BLaER1 treated with 17β-estradiol and CSF1 and Interleukin-3, amounts not matched to agents 10 nM and 100 nM (cell line): Measurements from ENCODE around the gene ZNF532.

Experiments used
- H3K27ac ChIP-seq, 11 experiments: shearing (Covaris generic); formaldehyde crosslinking; 2 replicates each; pipeline ENCODE4 v1.8.1; 2022
- H3K27me3 ChIP-seq, 11 experiments: shearing (Covaris generic); formaldehyde crosslinking; 2 replicates each; pipeline ENCODE4 v1.8.1; 2022
- H3K36me3 ChIP-seq, 11 experiments: shearing (Covaris generic); formaldehyde crosslinking; 2 replicates each; pipeline ENCODE4 v1.8.1; 2022
- H3K4me1 ChIP-seq, 10 experiments: shearing (Covaris generic); formaldehyde crosslinking; 2 replicates each; pipeline ENCODE4 v1.8.1; 2022
- H3K4me2 ChIP-seq, 11 experiments: shearing (Covaris generic); formaldehyde crosslinking; 2 replicates each; pipeline ENCODE4 v1.8.1; 2022
- H3K4me3 ChIP-seq, 10 experiments: shearing (Covaris generic); formaldehyde crosslinking; 2 replicates each; pipeline ENCODE4 v1.8.1; 2022
- H3K9ac ChIP-seq, 11 experiments: shearing (Covaris generic); formaldehyde crosslinking; 2 replicates each; pipeline ENCODE4 v1.8.1; 2022
- H3K9me3 ChIP-seq, 11 experiments: shearing (Covaris generic); formaldehyde crosslinking; replicated peaks in 1 of 11; 2 replicates each; pipeline ENCODE4 v1.8.1; 2022
- H4K20me1 ChIP-seq, 11 experiments: shearing (Covaris generic); formaldehyde crosslinking; 2 replicates each; pipeline ENCODE4 v1.8.1; 2022
- Cebpa-rat ChIP-seq, 11 experiments: shearing (Covaris generic); IDR thresholded peaks; 2 replicates each; pipeline ENCODE4 v1.8.1; 2022

ZNF532 gene

DNA sequence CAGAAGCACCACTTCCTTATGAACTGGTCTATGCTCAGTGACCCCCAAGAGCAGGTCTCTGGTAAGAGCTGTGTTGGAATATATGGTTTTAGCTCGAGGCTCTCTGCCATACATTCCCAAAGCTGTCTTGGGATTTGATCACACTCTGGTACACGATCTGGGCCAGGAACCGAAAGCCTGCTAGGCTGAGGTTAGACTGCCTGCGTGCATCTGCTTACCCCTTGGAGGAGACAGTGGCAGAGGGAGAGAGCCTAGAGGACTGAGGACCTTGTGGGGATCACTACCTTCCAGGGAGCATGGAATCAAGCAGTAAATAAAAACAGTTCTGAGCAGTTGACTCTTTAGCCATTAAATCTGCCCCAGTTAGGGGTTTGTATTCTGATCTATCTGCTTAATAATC is 63.7 kb downstream of the ZNF532 start:
- H3K4me2 ChIP-seq: no peak overlapping the region
- H3K9ac ChIP-seq: no peak overlapping the region

GRCh38 chr18:58929206-58929605 is 64.5 kb downstream of the ZNF532 start:
- no peak overlapping the region for H3K4me2 ChIP-seq
- no peak overlapping the region for H3K4me3 ChIP-seq
- no peaks in the 10 kb centered on the region for H4K20me1 ChIP-seq
- H3K36me3 ChIP-seq: no peaks in the 10 kb centered on the region
- no peaks in the 10 kb centered on the region for H3K27me3 ChIP-seq
- no peak overlapping the region for H3K9ac ChIP-seq
- H3K9me3 ChIP-seq: peaks cover 0 to 10% (median 5%) of the 10 kb centered on the region in 11 experiments; a peak in 12 of 22 replicates
- no peak overlapping the region for H3K27ac ChIP-seq
- TF ChIP-seq Cebpa-rat (IDR thresholded peaks at IDR 0.05): no peak
- H3K4me1 ChIP-seq: no peaks in the 10 kb centered on the region

More for the DNA sequence above, 63.7 kb downstream of the ZNF532 start:
- no peaks in the 10 kb centered on the region for H4K20me1 ChIP-seq
- H3K27ac ChIP-seq: no peak overlapping the region
- peaks cover 0 to 12% (median 7%) of the 10 kb centered on the region in 11 experiments; a peak in 12 of 22 replicates for H3K9me3 ChIP-seq
- no peak for TF ChIP-seq Cebpa-rat (IDR thresholded peaks at IDR 0.05)
- no peaks in the 10 kb centered on the region for H3K27me3 ChIP-seq
- no peak overlapping the region for H3K4me3 ChIP-seq
- no peaks in the 10 kb centered on the region for H3K36me3 ChIP-seq
- no peaks in the 10 kb centered on the region for H3K4me1 ChIP-seq

DNA sequence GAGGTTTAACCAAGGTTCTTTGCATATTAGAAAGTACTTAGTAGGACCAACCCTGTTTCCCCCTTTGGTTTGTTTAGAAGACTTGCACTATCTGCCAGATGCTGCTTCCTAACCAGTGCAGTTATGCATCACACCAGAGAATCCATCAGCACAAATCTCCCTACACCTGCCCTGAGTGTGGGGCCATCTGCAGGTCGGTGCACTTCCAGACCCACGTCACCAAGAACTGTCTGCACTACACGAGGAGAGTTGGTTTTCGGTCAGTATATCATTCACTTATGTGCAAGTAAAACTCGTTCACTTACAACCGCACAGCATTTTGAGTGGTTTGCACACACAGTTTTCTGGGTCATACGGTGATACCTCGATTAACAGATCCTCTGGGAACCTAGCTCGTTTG is 69.7 kb downstream of the ZNF532 start:
- Histone ChIP-seq H3K4me2 (no peak overlapping the region), H3K9me3 (peaks cover 1 to 11% (median 7%) of the 10 kb centered on the region in 11 experiments; a peak in 19 of 22 replicates), H3K4me3 (no peak overlapping the region), H4K20me1 (no peaks in the 10 kb centered on the region), H3K9ac (no peak overlapping the region), H3K27me3 (no peaks in the 10 kb centered on the region), H3K4me1 (peaks cover 0 to 38% (median 29%) of the 10 kb centered on the region in 10 experiments; a peak in 16 of 20 replicates), H3K27ac (no peak overlapping the region), H3K36me3 (no peaks in the 10 kb centered on the region)
- TF ChIP-seq Cebpa-rat (IDR thresholded peaks at IDR 0.05): no peak

DNA sequence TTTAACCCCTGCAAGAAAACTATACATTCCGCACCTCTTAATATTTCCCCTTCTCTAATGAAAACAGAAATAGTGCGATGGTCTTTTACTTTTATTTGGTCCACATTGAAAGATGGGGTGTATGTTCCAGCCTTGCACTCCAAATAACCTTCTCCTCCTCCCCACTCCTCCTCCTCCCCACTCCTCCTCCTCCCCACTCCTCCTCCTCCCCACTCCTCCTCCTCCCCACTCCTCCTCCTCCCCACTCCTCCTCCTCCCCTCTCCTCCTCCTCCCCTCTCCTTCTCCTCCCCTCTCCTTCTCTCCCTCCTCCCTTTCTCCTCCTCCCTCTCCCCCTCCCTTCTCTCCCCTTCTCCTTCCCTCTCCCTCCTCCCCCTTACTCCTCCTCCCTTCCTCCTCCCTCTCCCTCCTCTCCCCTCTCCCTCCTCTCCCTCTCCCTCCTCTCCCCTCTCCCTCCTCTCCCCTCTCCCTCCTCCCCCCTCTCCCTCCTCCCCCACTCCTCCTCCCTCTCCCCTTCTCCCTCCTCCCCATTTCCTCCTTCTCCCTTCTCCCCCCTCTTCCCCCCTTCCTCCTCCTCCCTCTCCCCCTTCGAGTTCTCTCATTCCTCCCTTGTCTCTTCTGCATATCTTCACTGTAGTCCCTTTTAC is 70.4 kb downstream of the ZNF532 start:
- peaks cover 8 to 18% (median 14%) of the 10 kb centered on the region in 11 experiments for H3K9me3 ChIP-seq
- no peak overlapping the region for H3K27ac ChIP-seq

DNA sequence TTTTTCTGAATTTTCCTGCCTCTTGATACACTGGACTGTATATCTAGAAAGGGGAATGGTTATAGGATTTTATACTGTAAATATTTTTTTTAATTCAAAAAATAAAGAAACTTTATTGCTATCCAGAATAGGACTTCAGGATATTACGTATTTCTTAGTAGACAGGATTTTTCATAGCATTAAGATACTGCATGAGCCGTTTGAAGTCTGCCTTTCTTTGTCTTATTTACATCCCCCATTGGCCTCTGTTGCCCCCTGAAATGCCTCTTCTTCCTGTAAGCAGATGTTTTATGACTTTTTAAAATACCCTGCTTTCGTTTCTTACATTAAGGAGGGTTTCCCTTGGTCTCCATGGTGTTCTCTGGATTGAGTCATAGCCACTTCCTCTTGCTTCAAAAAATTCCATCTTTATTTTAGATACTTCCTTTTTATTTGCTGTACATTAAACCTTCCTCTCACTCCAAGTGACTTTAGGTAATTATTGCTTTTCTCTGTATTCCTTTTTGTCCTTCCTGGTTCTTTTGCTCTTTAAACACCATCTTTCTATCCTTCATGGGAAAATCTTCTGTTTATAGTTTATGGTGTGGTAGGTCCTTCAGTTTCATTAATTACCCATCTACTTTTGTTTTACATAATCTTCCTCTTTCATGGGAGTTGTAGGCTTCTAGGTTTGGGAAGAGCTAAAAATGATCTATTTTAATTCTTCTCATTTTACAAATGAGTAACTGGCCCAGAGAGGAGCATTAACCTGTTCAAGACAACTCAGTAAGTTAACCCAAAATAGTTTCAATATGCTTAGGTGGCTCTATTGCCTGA is 72.6 kb downstream of the ZNF532 start:
- peak overlapping the region; percentile 10 to 88 (median 72); a peak in 20 of 22 replicates for H3K4me2 ChIP-seq
- peaks cover 15 to 34% (median 30%) of the 10 kb centered on the region in 11 experiments for H3K9me3 ChIP-seq
- peaks cover 0 to 38% (median 29%) of the 10 kb centered on the region in 10 experiments; a peak in 16 of 20 replicates for H3K4me1 ChIP-seq
- H4K20me1 ChIP-seq: no peaks in the 10 kb centered on the region
- TF ChIP-seq Cebpa-rat (IDR thresholded peaks at IDR 0.05): no peak; a peak in 1 of 22 replicates
- H3K27me3 ChIP-seq: no peaks in the 10 kb centered on the region
- H3K36me3 ChIP-seq: no peaks in the 10 kb centered on the region
- H3K4me3 ChIP-seq: peak overlapping the region in 3 of 10 experiments; percentile 8 to 42 (median 16); a peak in 6 of 20 replicates
- peak overlapping the region in 5 of 11 experiments; percentile 15 to 50 (median 38); a peak in 8 of 22 replicates for H3K9ac ChIP-seq
- H3K27ac ChIP-seq: peak overlapping the region in 9 of 11 experiments; percentile 45 to 76 (median 72); a peak in 17 of 22 replicates

More for the DNA sequence above, 70.4 kb downstream of the ZNF532 start:
- H3K4me2 ChIP-seq: peak overlapping the region in 2 of 11 experiments; percentile 79 to 80; a peak in 2 of 22 replicates
- H3K9ac ChIP-seq: no peak overlapping the region
- peaks cover 0 to 38% (median 29%) of the 10 kb centered on the region in 10 experiments; a peak in 16 of 20 replicates for H3K4me1 ChIP-seq
- no peak for TF ChIP-seq Cebpa-rat (IDR thresholded peaks at IDR 0.05)
- H3K27me3 ChIP-seq: no peaks in the 10 kb centered on the region
- no peaks in the 10 kb centered on the region for H4K20me1 ChIP-seq
- no peak overlapping the region for H3K4me3 ChIP-seq
- no peaks in the 10 kb centered on the region for H3K36me3 ChIP-seq

GRCh38 chr18:58937887-58938267 is 73.2 kb downstream of the ZNF532 start:
- peak overlapping the region in 2 of 10 experiments; percentile 16 to 42; a peak in 1 of 20 replicates for H3K4me3 ChIP-seq
- peak overlapping the region in 9 of 11 experiments; percentile 39 to 88 (median 75); a peak in 17 of 22 replicates for H3K4me2 ChIP-seq
- no peaks in the 10 kb centered on the region for H3K27me3 ChIP-seq
- peak overlapping the region in 9 of 11 experiments; percentile 45 to 76 (median 72); a peak in 17 of 22 replicates for H3K27ac ChIP-seq
- H4K20me1 ChIP-seq: no peaks in the 10 kb centered on the region
- H3K9ac ChIP-seq: peak overlapping the region in 3 of 11 experiments; percentile 38 to 50 (median 50); a peak in 5 of 22 replicates
- no peaks in the 10 kb centered on the region for H3K36me3 ChIP-seq
- peaks cover 0 to 38% (median 29%) of the 10 kb centered on the region in 10 experiments; a peak in 16 of 20 replicates for H3K4me1 ChIP-seq
- TF ChIP-seq Cebpa-rat (IDR thresholded peaks at IDR 0.05): no peak
- peaks cover 15 to 39% (median 32%) of the 10 kb centered on the region in 11 experiments for H3K9me3 ChIP-seq

DNA sequence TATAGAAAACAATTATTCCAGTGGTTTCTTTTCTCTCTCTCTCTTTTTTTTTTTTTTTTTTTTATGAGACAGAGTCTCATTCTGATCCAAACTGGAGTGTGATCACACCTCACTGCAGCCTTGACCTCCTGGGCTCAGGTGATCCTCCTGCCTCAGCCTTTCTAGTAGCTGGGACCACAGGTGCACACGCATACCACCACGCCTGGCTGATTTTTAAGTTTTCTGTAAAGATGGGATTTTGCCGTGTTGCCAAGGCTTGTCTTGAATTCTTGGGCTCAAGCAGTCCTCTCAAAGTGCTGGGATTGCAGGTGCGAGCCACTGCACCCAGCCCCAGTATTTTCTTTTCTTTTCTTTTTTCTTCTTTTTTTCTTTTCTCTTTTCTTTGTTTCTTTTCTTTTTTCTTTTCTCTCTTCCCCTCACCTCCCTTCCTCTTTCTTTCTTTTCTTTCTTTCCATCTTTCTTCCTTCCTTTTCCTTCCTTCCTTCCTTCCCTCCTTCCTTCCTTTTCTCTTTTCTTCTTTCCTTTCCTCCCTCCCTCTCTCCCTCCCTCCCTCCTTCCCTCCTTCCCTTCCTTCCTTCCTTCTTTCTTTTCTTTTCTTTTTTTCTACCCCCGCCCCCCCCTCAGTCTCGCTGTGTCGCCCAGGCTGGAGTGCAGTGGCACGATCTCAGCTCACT is 76.9 kb downstream of the ZNF532 start:
- Histone ChIP-seq H3K4me2 (no peak overlapping the region), H3K9ac (no peak overlapping the region), H3K4me3 (no peak overlapping the region), H3K9me3 (peaks cover 15 to 46% (median 33%) of the 10 kb centered on the region in 11 experiments), H3K27me3 (no peaks in the 10 kb centered on the region), H3K27ac (no peak overlapping the region), H3K4me1 (peaks cover 0 to 31% (median 21%) of the 10 kb centered on the region in 10 experiments; a peak in 17 of 20 replicates), H3K36me3 (no peaks in the 10 kb centered on the region), H4K20me1 (no peaks in the 10 kb centered on the region)
- TF ChIP-seq Cebpa-rat (IDR thresholded peaks at IDR 0.05): no peak

DNA sequence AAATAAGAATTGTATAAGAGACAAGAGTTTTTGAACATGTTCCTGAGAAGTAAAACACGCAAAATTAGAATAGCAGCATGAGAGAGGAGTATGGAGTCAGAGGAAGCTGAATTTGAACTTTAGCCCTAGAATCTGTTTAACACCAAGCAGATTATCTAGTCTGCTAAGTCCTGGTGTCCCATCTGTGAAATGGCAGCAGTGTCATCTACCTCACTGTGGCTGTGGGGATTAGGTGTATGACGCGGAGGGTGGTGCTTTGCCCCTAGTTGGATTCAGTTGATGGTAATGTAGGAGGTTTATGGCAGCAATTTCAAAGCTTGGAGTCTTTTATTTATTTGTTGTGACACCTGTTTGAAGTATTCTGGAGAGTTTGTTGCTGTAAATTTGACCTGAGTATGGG is 79.2 kb downstream of the ZNF532 start:
- no peak overlapping the region for H3K9ac ChIP-seq
- no peak overlapping the region for H3K27ac ChIP-seq
- peaks cover 15 to 40% (median 29%) of the 10 kb centered on the region in 11 experiments for H3K9me3 ChIP-seq
- no peak overlapping the region for H3K4me3 ChIP-seq
- H3K4me1 ChIP-seq: peaks cover 0 to 8% (median 0%) of the 10 kb centered on the region in 10 experiments; a peak in 7 of 20 replicates
- no peak for TF ChIP-seq Cebpa-rat (IDR thresholded peaks at IDR 0.05)
- H3K27me3 ChIP-seq: no peaks in the 10 kb centered on the region
- no peaks in the 10 kb centered on the region for H4K20me1 ChIP-seq
- H3K36me3 ChIP-seq: no peaks in the 10 kb centered on the region
- H3K4me2 ChIP-seq: no peak overlapping the region; a peak in 1 of 22 replicates
